ENCODE measurements around the gene CHTOP.

The CHTOP gene

DNA sequence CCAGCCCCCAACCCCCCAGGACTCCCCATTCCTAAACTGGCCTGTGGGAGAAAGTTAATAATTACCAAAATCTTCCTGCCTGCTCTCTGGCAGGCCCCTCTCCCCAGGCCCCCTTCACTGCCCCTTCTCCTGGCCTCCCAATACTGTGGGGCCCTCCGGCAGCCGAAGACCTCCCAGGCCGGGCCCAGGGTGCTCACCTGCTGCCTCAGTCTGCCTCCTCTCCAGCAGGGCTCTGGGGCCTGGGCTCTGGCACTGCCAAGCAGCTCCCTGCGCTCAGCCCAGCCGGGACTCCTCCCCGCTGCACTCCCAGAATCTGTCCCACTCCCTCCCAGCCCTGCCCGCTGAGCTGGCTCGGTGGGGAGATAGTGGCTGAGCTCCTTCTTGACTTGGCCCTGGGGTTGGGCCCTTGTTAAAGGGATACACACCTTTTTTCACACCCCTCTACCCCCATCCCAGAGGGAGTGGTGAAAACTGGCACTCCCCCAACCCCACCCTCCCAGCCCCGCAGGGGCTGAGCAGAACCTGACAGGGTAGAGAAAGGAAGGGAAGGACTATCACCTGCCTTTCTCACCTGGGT is 21.0 kb upstream of the CHTOP start, which contains the start of gene S100A16:
TSS of gene S100A16 (minus strand) at position 383 of the 577 bp plus-strand sequence. CDS start 4,986 bp downstream, outside the sequence.
- DNase-seq (ENCODE audit: low read depth), result no peak

DNA sequence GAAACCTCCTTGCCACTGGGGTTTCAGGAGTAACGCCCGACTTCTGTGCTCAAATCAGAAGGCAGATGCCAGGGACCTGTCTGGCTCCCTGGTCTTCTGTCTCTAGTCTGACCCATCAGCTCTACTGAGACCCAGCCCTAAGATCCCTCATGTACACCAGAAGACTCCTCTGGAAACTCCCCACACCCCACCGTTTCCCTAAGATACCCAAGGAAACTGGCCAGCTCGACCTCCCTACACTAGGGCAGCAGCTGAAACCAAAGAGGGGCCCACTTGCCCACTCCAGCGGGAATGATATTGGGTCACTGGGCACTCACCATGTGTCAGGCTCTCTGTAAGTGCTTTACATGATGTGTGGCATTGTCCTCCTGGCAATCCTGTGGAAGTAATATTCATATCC is 20.5 kb upstream of the CHTOP start:
- no peak for DNase-seq (ENCODE audit: low read depth)

DNA sequence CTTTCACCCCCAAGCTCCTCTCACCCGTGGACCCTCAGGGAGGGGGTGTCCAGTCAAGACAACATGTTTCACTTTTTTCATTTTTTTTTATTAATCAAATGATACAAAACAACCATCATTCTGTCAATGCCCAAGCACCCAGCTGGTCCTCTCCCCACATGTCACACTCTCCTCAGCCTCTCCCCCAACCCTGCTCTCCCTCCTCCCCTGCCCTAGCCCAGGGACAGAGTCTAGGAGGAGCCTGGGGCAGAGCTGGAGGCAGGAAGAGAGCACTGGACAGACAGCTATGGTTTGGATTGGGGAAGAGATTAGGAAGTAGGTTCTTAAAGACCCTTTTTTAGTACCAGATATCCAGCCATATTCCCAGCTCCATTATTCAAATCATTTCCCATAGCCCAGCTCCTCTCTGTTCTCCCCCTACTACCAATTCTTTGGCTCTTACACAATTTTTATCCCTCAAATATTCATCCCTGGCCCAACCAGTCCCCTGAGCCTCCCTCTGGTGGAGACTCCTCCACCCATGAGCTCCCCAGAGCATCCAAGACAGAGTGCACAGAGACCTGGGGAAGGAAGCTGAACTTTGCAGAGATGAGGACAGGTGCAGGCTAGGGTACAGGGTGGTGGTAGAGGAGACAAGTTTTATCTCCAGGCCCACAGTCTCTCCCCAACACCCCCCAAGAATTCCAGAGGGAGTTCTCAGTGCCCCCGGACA is 19.5 kb upstream of the CHTOP start:
- DNase-seq (ENCODE audit: low read depth), result no peak

DNA sequence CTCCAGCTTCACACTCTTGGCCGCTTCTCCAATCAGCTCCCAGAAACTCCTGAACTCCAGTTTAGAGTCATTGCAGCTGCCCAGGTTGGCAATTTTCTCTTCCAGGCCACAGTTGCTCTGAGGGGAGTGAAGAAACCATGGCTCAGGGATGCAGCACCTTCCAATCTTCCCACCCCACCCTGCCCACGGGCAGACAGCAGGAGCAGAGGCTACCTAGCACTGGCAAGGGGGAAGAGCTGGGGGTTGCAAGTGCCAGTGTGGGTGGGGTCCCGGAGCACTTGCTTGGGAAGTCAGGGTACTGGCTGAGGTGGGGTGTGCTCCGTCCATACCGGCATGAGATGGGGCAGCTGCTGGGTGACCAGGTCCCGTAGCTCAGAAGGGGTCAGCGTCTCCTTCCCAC is 19.0 kb upstream of the CHTOP start:
- DNase-seq (ENCODE audit: low read depth), result no peak

DNA sequence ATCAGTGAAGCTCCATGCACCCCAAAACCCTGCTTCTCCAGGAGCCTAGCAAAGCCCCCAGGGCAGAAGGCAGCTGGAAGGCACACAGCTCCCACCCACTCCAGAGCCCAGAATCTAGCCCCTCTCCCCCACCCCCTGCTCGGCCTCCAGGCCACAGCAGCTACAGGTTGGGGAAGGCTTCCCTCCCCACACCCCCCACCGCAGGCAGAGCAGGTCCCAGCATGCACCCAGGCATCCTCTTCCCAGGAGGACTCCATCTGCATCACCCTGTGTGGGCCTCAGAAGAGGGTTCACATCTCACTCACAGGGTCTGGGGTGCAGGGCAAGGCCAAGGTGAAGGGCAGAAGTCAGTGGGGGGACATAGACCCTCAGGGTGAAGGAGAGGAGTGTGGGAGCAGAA is 18.5 kb upstream of the CHTOP start:
- no peak for DNase-seq (ENCODE audit: low read depth)

DNA sequence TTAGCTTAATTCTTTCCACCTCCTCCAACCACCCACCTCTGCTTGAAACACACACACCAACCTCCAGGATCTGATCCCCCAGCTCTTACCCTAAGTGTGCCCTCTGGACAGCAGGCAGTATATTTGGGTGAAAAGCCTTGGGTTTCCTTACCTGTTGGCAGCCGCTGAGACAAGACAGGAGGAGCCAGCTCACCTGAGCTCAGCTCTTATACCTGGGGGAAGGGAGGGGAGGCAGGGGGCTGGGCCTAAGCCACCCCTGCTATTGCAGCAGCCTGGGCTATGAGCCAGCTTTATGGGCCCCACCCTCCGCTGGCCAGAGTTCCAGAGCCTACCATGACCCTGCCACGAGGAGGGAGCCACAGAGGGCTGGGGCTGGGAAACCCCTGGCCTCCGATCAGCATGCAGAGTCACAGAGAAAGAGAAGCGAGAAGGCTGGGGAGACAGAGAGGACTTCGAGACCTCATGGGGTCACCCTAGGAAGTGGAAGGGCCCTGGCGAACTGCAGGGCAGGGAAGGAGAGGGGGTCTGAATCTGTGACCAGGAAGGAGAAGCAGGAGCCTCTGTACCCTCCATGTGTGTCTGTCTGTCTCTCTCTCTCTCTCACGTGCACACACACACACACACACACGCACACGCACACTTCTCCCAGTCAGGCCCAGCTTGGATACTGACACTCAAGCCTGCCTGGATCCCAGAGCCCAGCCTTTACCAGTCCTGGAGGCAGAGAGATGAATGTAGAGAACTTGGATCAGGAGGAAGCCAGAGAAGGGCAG is 17.5 kb upstream of the CHTOP start, which contains the start of gene S100A14:
TSS of gene S100A14 (minus strand) at position 182 of the 773 bp plus-strand sequence. CDS start 467 bp downstream, outside the sequence.
- no peak for DNase-seq (ENCODE audit: low read depth)

DNA sequence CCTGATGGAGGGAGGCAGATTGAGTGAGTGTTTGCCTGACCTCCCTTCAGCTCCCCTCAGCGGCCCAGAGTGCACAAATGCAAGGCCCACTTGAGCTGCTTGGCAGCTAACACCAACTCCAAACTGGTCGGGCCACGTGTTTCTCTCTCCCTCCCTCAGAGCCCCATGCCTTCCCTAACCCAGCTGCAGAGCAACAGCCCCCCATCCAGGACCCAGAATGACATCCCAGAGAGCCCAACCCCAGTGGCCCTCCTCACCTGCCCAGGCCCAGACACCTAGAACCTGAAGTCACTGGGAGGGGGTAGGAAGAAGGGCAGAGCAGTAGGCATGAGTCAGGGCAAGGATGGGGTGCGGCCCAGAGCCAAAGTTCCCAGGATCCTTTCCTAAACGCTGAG is 17.0 kb upstream of the CHTOP start:
- DNase-seq (ENCODE audit: low read depth), result no peak

DNA sequence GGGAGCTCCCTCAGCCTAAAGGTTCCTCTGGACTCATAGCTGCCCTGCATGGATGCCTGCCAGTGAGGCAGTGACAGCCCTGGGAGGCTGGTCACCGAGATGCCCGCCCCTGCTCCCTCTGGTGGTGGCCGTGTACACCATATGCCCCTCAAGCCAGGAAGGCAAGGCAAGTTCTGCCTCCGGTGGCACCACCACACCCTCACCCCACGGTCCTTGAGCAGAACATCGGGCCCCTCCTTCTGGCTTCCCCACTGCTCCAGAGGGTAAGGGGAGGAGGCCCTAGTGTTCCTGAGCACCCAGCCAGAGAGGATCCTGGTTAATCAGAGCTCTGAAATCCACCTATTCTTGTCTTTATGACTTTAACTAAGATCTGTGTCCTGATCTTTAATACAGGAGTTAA is 16.2 kb upstream of the CHTOP start:
- DNase-seq (ENCODE audit: low read depth), result no peak

DNA sequence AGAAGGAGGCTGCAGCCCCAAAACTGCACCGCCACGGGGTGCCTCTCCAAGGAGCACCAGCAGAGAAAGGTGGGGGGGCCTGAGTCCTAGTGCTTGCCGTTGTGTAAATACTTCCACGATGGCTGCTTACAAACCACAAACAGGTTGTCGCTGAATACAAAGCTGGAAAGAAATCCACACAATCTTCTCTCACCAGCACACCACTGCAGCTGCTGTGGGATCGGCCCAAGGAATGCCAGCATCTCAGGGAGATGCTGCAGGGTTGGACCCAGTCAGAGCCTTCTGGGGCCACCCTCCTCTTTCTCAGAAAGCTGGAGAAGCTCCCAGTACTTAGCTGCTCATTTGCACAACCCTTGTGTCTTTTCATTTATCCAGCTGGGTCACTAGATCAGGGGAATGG is 14.7 kb upstream of the CHTOP start:
- no peak for DNase-seq (ENCODE audit: low read depth)

DNA sequence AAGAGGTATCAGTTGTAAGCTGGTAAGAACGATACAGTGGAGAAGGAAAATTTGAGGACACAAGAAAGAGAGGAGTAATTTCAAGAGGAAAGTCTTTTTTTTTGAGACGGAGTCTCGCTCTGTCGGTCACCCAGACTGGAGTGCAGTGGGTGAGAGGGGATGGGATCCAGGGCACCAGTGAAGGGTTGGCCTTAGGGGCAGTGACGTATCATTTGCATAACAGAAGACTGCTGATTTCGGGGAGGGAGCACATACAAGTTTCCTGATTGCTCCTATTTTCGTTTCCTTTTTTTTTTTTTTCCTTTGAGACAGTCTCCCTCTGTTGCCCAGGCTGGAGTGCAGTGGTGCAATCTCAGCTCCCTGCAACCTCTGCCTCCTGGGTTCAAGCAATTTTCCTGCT is 10.8 kb upstream of the CHTOP start:
- no peak for DNase-seq (ENCODE audit: low read depth)

DNA sequence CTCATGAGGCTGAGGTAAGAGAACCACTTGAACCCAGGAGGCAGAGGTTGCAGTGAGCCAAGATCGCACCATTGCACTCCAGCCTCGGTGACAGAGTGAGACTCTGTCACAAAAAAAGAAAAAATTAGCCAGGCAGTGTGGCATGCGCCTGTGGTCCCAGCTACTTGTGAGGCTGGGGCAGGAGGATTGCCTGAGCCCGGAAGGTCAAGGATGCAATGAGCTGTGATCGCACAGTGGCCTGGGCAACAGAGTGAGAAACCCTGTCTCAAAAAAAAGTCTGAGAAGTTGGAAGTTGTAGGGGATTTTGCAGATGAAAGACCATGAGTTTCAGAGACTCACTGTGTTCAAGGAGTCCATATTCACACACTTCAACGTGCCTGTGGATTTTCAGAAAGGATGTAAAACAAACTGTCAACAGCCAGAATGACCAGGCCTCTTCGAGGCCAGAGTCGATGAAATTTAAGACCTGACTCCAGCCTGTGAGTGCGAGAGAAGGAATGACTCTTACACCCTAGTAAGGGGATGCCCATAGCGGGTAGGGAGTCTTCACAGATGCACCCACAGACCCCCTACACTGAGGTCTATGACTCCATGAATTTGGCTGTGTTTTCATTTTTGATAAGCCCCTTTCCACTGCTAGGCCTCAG is 8.8 kb upstream of the CHTOP start:
- DNase-seq (ENCODE audit: low read depth), result no peak

DNA sequence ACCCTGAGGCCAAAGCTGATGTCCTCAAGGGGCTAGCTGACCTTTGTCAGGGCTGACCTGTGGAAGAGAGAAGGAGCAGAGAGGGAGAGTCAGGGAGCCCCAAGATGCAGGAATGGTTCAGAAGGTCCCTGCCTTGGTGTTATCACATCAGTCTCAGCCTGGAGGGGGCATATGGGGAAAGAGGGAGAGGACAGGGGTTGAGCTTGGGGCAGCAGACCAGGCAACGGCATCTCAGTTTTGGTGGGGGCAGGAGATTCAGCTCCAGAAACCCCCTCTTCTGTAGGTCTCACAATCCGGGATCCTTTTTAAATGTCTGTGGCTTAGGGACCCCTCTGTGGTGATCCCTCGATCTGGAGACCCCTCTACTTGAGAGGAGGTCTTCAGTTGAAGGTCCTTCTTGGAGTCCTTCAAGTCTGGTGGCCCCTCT is 7.4 kb upstream of the CHTOP start:
- DNase-seq (ENCODE audit: low read depth), result no peak

DNA sequence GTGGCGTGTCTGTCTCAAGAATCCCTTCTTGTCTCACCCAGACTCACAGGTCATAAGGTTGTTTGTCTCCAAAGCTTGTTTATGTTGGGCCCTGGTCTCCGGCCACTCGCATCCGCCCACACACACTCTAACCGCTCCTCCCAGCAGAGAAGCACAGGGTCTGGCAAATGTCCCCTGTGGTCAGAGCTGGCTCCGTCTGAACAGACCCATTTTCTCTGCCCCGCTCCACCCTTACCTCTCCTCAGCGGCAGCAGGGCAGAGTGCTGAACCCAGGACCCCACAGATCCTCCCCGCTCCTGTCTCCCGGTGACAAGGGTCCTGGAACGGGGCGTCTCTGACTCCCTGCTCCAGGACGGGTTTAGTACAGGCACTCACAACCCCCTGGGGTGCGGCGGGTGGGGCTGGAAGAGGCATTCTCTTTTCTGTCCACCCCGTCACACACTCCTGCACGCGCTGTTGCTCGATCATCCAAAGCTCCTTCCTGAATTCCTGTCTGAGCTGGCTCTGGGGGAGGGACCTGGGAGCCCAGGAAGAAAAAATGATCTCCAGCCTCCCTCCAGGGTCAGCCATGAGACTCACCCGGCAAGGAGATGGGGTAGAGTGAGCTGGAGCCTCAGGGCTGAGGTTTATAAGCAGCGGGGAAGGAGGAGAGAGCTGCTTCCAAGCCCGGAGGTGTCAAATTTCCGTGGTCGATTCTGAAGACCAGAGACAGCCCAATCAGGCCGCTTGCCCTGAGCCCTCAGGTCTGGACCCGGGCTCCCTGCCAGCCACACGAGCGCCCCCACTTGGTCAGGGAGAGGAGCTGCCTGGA is 6.8 kb upstream of the CHTOP start, which contains the start of gene S100A13:
TSS of gene S100A13 (minus strand) at position 602 of the 811 bp plus-strand sequence. CDS start 1,033 bp downstream, outside the sequence.
- DNase-seq (ENCODE audit: low read depth), result peak; percentile 77

DNA sequence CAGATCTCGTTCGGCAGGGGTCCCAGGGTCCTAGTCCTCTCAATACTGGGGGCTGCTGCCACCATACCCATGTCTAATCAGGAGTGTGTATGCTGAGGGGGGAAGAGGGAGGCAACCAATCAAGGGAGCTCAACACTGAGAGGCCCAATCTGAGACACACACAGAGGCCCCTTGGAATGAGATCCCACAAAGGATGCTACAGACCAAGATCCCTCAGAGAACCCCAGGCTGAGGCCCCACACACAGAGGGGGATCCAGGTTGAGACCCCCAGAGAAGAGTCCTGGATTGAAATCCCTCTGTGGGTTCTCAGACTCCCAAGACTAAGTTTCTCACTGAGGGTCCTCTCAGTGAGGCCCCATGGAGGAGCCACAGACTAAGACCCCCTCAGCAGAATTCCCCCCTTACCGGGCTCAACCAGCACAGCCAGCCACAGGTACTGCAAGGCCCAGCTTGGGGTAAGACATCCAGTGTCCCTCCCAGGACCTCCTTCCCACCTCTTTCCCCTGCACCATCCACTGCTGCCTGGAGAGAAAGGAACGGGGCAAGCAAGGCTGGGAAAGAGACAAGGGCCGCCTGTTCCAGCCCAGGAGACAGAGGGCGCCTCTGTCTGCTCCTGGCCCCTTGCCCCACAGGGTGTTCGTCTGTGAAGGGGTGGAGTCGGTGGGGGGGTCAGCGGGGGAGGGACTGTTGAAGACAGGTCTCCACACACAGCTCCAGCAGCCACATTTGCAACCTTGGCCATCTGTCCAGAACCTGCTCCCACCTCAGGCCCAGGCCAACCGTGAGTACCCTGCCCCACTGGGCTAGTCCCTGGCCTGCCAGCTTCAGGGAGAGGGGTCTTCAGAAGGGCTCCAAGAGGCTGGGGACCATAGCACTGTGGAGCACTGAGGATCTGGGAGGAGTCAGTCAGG is 5.9 kb upstream of the CHTOP start, which contains the start of gene S100A1:
TSS of gene S100A1 (plus strand) at position 720 of the 912 bp plus-strand sequence. CDS start 2,088 bp downstream, outside the sequence.
- no peak for DNase-seq (ENCODE audit: low read depth)

DNA sequence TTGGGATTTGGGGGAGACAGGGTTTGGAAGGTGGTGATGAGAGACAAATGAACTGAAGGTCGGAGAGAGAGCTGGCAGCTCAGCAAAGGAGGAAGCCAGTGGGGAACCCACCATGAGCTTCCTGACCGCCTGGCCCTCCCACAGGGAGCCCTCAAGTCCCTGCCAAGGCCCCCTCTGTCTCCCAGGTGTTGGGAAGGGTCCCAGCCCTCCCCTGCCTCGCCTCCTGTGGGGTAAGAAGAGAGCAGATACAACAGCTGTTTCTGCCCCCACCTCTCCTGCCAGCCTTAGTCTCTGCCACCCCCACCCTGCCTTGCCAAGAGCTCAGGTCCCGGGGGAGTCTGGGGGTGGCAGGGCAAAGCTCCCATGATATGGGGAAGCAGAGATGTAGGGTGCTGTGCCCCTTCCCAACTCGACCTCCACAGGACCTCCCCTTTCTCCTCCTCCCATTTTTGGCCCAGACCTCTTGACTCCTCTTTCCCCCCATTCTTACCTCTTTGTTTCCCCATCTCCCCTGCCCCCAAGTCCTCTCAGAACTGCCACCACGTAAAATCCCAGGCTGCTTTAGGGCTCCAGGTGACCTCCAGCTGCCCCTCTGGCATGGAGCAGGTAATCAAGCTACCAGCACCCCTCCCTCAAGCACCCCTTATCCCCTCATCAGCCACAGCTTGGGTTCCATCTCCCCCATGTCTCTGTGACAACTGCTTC is 5.1 kb upstream of the CHTOP start:
- no peak for DNase-seq (ENCODE audit: low read depth)

DNA sequence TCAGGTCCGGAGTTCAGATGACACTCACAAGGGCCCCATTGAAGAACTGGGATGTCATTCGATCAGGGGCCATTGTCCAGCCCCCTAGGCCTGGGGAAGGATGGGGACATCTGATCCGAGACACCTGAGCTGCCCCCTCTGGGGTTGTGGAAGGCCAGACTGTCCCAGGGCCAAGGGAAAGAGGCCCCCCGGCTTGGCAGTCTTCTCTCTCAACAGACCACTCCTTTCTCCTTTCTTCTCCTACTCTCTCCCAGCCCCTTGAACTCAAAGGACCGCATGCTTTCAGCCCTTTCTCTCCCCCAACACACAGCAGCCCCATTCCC is 4.6 kb upstream of the CHTOP start:
- DNase-seq (ENCODE audit: low read depth), result no peak

DNA sequence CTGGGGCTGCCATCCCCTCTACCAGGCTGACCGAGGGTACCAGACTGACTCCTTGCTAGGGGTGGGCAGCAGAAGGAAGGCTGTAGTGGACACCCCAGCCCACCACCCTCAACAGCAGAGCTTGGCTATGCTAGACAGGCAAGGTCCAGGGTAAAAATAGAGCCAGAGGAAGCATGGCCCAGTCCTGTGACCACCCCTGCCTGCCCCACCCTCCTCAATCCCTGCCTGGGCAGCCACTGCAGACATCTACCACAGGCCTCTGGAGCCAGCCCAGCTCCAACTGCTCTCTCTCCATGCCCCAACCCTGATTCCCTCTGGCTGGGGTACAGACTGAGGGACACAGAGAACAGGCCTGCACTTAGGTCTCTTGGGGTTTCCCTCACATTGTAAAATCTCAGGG is 3.9 kb upstream of the CHTOP start:
- no peak for DNase-seq (ENCODE audit: low read depth)

DNA sequence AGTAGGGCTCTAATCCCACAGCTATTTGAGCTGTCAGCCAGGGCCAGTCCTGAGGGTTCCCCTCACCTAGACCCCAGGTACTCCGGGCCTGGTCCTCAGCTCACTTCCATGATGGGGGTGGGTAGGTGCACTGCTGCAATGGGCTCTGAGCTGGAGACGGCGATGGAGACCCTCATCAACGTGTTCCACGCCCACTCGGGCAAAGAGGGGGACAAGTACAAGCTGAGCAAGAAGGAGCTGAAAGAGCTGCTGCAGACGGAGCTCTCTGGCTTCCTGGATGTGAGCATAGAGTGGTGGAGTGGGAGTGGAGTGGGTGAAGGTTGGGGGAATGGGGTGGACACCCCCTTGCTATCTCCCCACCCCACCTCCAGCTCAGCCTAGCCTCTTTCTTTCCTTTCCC is 3.5 kb upstream of the CHTOP start:
- no peak for DNase-seq (ENCODE audit: low read depth)
